Esophagus muscularis mucosa (tissue), 3 donors: ENCODE data around the gene UBR2.

Experiments
- CTCF ChIP-seq, 3 experiments: fragments of 200-600 bp in 2 of 3; fragments of 450-650 bp in 1 of 3; sonication (generic) in 2 of 3; IDR thresholded peaks; one replicate each; pipeline ENCODE4 v1.5.1; 2017 to 2019; ENCODE audit warnings: antibody characterized with exemption in 3 of 3, mild to moderate bottlenecking in 2 of 3, moderate library complexity in 1 of 3
- EP300 ChIP-seq: sonication (generic); formaldehyde crosslinking; IDR thresholded peaks from one replicate; pipeline ENCODE4 v1.6.1; 2017; ENCODE audit warnings: antibody characterized with exemption

GRCh38 chr6:42715871-42716270, 152.0 kb downstream of the UBR2 start:
- no peak for TF ChIP-seq CTCF (IDR thresholded peaks at IDR 0.05)
- no peak for TF ChIP-seq EP300
